ENCODE data around the gene TRMT61A.

The TRMT61A gene

GRCh38 chr14:103514596-103515421 lies 14.2 kb upstream of the TRMT61A start:
- Histone ChIP-seq H3K79me2 (ENCODE audit: control insufficient read depth, low read length) (no peaks in the 10 kb centered on the region), H3K4me2 (ENCODE audit: low read length) (no peak overlapping the region), H3K27ac (ENCODE audit: low read depth, low read length) (no peak overlapping the region), H3K4me1 (ENCODE audit: control insufficient read depth, low read length) (peaks cover 1% of the 10 kb centered on the region; the same call in 1 of the 2 replicates), H4K20me1 (ENCODE audit: control insufficient read depth, insufficient read depth, low read depth, low read length) (0 out of 2 replicates have a peak, but pooled peaks cover 6% of the 10 kb centered on the region), H3K36me3 (ENCODE audit: control insufficient read depth, low read length) (peaks cover 8% of the 10 kb centered on the region; the same call in 1 of the 2 replicates), H3K4me3 (ENCODE audit: low read length) (no peak overlapping the region), H3F3A (ENCODE audit: control insufficient read depth, insufficient read depth) (peaks cover 11% of the 10 kb centered on the region), H3K9me3 (ENCODE audit: control insufficient read depth, insufficient read depth, low read length) (no peaks in the 10 kb centered on the region), H3K9me2 (replicated peaks; ENCODE audit: control insufficient read depth, low read length) (no peaks in the 10 kb centered on the region), H3K27me3 (ENCODE audit: control insufficient read depth, low read length) (peaks cover 7% of the 10 kb centered on the region; the same call in 1 of the 2 replicates)
- no peak for TF ChIP-seq CTCF (IDR thresholded peaks at IDR 0.05; ENCODE audit: low read depth, low read length, poor library complexity, severe bottlenecking)
- no peak for TF ChIP-seq EZH2phosphoT487 (IDR thresholded peaks at IDR 0.05; ENCODE audit: borderline replicate concordance, low read length)

- 0 out of 2 replicates have a peak, but pooled peaks cover 6% of the 10 kb centered on the region for H4K20me1 ChIP-seq (ENCODE audit: control insufficient read depth, insufficient read depth, low read depth, low read length)
- H3K9me2 ChIP-seq (replicated peaks; ENCODE audit: control insufficient read depth, low read length), result no peaks in the 10 kb centered on the region
- H3K4me2 ChIP-seq (ENCODE audit: low read length), result no peak overlapping the region
- no peak overlapping the region for H3K27ac ChIP-seq (ENCODE audit: low read depth, low read length)
- H3K27me3 ChIP-seq (ENCODE audit: control insufficient read depth, low read length), result peaks cover 19% of the 10 kb centered on the region
- peaks cover 19% of the 10 kb centered on the region for H3K4me1 ChIP-seq (ENCODE audit: control insufficient read depth, low read length)
- H3K9me3 ChIP-seq (ENCODE audit: control insufficient read depth, insufficient read depth, low read length), result no peaks in the 10 kb centered on the region
- H3K36me3 ChIP-seq (ENCODE audit: control insufficient read depth, low read length), result no peaks in the 10 kb centered on the region
- no peak overlapping the region for H3K4me3 ChIP-seq (ENCODE audit: low read length)
- H3F3A ChIP-seq (ENCODE audit: control insufficient read depth, insufficient read depth), result peaks cover 11% of the 10 kb centered on the region
- no peak for TF ChIP-seq CTCF (IDR thresholded peaks at IDR 0.05; ENCODE audit: low read depth, low read length, poor library complexity, severe bottlenecking)
- H3K79me2 ChIP-seq (ENCODE audit: control insufficient read depth, low read length), result no peaks in the 10 kb centered on the region
Measured at GRCh38 chr14:103516426-103517173, 12.4 kb upstream of the TRMT61A start.

GRCh38 chr14:103517174-103517566 lies 11.8 kb upstream of the TRMT61A start:
- H3K9me3 ChIP-seq (ENCODE audit: control insufficient read depth, insufficient read depth, low read length), result no peaks in the 10 kb centered on the region
- 0 out of 2 replicates have a peak, but pooled peaks cover 6% of the 10 kb centered on the region for H4K20me1 ChIP-seq (ENCODE audit: control insufficient read depth, insufficient read depth, low read depth, low read length)
- no peak overlapping the region for H3K4me2 ChIP-seq (ENCODE audit: low read length)
- no peaks in the 10 kb centered on the region for H3K9me2 ChIP-seq (replicated peaks; ENCODE audit: control insufficient read depth, low read length)
- H3K4me1 ChIP-seq (ENCODE audit: control insufficient read depth, low read length), result peaks cover 23% of the 10 kb centered on the region
- H3K4me3 ChIP-seq (ENCODE audit: low read length), result no peak overlapping the region
- TF ChIP-seq CTCF (IDR thresholded peaks at IDR 0.05; ENCODE audit: low read depth, low read length, poor library complexity, severe bottlenecking) (no peak), EZH2phosphoT487 (IDR thresholded peaks at IDR 0.05; ENCODE audit: borderline replicate concordance, low read length) (no peak)
- H3K27ac ChIP-seq (ENCODE audit: low read depth, low read length), result no peak overlapping the region
- peaks cover 24% of the 10 kb centered on the region for H3K27me3 ChIP-seq (ENCODE audit: control insufficient read depth, low read length)
- H3F3A ChIP-seq (ENCODE audit: control insufficient read depth, insufficient read depth), result peaks cover 11% of the 10 kb centered on the region
- no peaks in the 10 kb centered on the region for H3K79me2 ChIP-seq (ENCODE audit: control insufficient read depth, low read length)
- H3K36me3 ChIP-seq (ENCODE audit: control insufficient read depth, low read length), result no peaks in the 10 kb centered on the region
